Keratinocyte (primary cell): Measurements from ENCODE around the gene IQCE.

ENCODE experiments used
- EZH2 ChIP-seq: IDR thresholded peaks from one replicate; pipeline ENCODE4 v1.6.1; 2012; ENCODE audit warnings: inconsistent platforms, mild to moderate bottlenecking, low read length, moderate library complexity
- TF ChIP-seq, protein P1 (sequence below), 3 experiments: IDR thresholded peaks in 1 of 3; conservative IDR thresholded peaks in 1 of 3; optimal IDR thresholded peaks in 1 of 3; 2 replicates in 2 of 3; 3 replicates in 1 of 3; pipeline versions ENCODE3 to v1.5.1; 2011; ENCODE audit warnings: low read length in 3 of 3, mild to moderate bottlenecking in 3 of 3, moderate library complexity in 2 of 3, control low read depth in 1 of 3, inconsistent platforms in 1 of 3; ENCODE audit not compliant: insufficient read depth in 2 of 3; ENCODE audit errors: extremely low read depth in 1 of 3

DNA sequence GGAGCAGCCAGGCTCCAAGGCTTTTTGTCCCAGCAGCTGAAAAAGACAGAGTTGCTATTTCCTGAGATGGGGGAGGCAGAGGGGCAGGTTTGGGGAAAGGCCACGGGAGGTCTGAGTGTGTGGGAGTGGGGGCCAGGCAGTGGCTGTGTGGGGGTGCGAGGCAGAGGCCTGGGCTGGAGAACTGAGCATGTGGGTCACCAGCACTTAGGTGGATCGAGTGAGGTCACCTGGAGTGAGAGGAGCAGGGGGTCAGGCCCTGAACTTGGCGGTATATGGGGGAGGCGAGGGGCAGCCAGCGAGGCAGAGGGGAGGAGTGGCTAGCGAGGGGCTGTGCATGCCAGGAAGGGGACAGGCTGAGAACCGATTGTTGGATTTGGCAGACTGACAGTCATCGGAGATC is 28.4 kb downstream of the IQCE start:
- TF ChIP-seq, protein P1, sequence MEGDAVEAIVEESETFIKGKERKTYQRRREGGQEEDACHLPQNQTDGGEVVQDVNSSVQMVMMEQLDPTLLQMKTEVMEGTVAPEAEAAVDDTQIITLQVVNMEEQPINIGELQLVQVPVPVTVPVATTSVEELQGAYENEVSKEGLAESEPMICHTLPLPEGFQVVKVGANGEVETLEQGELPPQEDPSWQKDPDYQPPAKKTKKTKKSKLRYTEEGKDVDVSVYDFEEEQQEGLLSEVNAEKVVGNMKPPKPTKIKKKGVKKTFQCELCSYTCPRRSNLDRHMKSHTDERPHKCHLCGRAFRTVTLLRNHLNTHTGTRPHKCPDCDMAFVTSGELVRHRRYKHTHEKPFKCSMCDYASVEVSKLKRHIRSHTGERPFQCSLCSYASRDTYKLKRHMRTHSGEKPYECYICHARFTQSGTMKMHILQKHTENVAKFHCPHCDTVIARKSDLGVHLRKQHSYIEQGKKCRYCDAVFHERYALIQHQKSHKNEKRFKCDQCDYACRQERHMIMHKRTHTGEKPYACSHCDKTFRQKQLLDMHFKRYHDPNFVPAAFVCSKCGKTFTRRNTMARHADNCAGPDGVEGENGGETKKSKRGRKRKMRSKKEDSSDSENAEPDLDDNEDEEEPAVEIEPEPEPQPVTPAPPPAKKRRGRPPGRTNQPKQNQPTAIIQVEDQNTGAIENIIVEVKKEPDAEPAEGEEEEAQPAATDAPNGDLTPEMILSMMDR (optimal IDR thresholded peaks at IDR 0.05 in 1 of 3, IDR thresholded peaks at IDR 0.05 in 1 of 3, conservative IDR thresholded peaks at IDR 0.05 in 1 of 3; ENCODE audit: extremely low read depth in 1 of 3, insufficient read depth in 2 of 3, low read length in 3 of 3), result no peak
- no peak for TF ChIP-seq EZH2
